GM21528 (cell line): ENCODE results near the gene COQ7.

Experiments
- ATAC-seq: cut with Tn5 transposase; IDR thresholded peaks from one replicate; pipeline ENCODE4 v1.9.1; 2021; ENCODE audit warnings: mild to moderate bottlenecking, moderate library complexity; ENCODE audit not compliant: unreplicated experiment, low FRiP score

Gene COQ7

DNA sequence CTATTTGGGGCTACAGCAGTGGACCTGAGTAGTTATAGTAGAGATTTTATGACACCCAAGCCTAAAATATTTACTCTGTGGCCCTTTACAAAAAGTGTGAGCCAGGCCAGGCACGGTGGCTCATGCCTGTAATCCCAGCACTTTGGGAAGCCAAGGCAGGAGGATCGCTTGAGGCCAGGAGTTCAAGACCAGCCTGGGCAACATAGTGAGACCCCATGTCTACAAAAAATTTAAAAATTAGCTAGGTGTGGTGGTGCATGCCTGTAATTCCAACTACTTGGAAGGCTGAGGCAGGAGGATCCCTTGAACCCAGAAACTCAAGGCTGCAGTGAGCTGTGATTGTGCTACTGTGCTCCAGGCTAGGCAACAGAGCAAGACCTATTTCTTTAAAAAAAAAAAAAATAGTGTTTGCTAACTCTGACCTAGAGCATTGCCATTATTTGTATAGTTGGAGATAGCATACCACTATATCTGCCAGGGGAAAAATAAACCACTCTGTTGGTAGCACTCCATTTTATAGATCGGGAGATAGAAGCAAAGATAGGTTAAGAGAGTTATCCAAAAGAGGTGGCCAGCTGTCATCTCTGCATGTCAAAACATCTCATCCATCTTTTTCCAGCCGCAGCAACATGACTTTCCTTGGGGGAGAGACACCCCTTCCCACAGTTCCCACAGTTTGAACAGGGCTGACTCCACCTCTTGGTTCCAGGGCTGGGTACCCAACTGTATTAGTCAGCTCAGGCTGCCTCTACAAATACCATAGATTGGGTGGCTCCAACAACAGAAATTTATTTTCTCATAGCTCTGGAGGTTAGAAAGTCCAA is 43.3 kb downstream of the COQ7 start:
- ATAC-seq: no peak

DNA sequence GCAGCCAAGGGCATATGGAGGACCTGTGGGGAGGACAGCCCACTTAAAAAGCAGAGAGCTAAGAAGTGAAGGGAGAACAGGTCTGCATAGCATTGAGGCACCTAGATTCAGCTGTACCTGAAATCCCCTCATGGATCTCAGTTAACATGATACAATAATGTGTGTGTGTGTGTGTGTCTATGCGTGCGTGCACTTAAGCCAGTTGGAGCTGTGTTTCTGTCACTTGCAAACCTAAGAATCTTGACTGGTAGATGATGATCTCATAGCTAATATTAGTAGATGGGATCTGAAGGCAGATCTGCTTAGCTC is 44.6 kb downstream of the COQ7 start:
- no peak for ATAC-seq

DNA sequence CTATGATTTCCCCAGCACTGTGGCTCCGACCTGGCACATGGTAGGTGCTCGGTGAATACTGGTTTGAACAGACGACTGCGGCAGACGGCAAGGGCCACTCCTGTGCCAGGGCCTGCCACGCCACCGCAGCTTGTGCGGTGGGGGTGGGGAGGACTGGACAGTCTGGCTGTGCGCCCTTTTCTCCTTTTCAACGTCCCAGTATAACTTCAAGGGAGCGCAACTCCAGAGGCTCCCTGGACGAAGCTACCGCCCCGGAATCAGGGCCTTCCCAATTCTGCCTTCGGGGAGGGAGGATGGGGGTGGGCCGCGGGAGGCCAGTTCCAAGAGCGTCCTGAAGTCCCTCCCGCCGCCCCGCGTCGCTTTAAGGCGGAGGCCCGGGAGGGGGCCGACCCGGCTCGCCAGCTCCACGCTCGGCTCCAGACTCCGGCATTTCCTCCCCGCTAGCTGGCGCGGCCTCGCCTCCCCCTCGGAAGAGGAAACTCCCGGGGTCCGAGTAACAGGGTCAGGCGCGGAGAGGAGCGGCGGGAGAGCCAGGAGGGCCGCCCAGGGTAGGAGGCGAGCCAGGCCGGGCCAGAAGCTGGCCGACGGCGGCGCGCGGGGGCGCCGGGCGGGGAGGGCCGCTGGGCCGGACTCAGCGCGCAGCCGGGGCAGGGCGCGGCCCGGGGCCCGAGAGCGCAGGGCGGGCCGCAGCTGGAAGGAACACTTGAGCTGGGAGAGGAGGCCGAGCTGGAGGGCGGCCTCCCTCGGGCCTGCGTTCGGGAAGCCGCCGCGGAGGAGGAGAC is 46.4 kb downstream of the COQ7 start, which contains the start of gene ITPRIPL2:
Gene ITPRIPL2, plus strand, starts transcription at position 388 of the 782 bp plus-strand sequence. CDS start 498 bp downstream, outside the sequence.
- ATAC-seq: no peak

DNA sequence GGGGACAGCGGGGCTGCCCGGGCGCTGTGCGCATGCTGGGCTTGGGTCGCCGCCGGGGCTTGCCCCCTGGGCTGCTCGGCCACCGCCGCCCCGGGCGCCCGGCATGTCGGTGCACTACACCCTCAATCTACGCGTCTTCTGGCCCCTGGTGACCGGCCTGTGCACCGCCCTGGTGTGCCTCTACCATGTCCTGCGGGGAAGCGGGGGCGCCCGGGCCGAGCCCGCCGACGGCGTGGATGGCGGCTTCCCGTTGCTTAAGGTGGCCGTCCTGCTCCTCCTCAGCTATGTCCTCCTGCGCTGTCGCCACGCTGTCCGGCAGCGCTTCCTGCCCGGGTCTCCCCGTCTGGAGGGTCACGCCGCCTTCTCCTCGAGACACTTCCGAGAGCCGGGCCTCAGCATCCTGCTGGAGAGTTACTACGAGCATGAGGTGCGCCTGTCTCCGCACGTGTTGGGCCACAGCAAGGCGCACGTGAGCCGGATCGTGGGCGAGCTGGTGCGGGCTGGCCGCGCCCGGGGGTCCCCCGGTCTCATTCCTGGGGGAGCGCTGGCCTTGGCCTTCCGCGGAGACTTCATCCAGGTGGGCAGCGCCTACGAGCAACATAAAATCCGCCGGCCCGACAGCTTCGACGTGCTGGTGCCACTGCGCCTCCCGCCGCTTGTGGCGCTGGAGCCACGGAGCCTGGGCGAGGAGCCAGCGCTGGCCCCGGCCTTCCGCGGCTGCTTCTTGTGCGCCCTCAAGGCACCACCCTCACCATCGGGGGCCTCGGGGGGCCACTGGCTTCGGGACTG is 47.1 kb downstream of the COQ7 start:
- ATAC-seq: no peak

DNA sequence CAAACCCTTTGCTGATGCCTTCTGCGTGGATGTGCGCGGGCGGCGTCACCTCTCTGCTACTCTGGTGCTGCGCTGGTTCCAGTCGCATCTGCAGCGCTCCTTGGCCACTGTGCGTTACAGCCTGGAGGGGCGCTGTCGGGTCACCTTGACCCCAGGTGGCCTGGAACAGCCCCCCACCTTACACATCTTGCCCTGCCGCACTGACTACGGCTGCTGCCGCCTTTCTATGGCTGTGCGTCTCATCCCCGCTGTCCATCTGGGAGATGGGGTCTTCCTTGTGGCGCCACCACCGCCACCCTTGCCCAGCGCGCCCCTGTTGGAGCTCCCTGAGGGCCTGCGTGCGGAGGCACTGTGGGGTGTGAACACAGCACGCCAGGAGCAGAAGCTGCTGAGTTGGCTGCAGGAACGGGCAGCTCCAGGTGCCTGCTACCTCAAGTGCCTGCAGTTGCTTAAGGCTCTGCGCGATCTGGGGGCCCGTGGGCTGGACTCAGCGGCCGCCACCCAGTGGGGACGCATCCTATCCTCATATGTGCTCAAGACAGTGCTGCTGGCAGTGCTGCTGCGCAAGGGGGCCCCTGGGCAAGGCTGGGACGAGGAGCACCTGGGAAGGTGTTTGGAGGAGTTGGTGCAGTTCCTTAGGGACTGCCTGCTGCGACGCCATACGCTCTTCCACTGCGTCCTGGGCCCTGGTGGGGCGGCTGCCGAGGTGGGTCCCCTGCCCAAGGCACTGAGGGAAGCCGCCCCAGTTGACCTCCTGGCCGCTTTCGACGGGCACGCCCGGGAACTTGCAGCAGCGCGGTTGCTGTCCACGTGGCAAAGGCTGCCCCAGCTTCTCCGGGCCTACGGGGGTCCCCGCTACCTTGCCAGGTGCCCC is 48.0 kb downstream of the COQ7 start:
- ATAC-seq: no peak

DNA sequence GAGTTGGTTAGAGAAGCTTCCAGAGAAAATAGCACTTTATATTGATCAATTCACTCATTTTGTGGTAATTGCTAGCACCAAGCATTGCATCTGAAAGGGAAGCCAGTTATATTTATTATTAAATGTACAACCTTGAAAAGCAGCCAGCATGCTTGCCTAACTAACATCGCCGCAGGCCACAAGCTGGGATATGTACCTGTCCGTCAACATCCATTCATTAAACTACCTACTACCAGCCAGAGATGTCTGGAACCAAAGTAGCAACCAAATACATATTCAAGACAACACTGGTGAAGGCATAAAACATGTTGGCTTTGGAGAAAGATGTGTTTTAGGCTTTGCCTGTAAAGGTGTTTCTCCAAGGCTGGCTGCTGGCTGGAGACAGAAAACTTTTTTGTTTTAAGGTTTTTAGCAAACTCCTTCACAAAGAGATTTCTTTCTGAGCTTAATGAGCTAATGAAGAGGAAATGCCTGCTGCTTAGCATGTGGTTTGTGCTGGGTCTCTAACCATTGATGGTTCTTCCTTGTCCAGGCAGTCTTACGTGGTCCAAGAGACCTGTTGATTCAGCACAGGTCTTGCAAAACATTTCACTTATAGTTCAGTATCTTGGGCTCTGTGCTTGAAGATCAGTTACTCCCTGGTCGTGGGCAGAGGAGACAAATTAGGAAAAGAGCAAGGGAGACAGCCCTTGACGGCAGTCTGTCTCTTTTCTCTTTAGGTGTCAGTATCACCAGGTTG is 49.5 kb downstream of the COQ7 start:
- no peak for ATAC-seq

DNA sequence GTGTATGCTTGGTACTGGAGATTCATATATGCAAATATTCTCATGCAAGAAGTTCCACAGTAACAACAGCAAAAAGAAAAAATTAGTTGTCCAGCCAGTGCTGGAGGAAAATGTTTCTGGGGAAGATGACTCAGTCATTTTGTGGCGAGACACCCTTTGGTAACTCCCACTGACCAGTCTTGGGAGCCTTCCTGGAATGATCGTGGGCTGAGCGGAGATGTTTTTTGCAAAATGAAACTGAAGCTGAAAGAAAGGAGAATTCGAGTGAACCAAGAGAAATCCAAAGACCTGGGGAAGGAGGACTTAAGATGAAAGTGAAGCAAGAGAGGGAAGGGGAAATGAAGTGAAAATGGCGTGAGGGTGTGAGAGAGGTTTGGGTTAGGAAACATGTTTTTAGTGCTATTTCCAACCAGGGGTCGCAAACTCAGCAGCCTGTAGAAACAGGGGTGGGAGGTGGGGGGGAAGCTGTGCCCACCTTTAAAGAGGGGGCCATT is 51.6 kb downstream of the COQ7 start:
- ATAC-seq: no peak

DNA sequence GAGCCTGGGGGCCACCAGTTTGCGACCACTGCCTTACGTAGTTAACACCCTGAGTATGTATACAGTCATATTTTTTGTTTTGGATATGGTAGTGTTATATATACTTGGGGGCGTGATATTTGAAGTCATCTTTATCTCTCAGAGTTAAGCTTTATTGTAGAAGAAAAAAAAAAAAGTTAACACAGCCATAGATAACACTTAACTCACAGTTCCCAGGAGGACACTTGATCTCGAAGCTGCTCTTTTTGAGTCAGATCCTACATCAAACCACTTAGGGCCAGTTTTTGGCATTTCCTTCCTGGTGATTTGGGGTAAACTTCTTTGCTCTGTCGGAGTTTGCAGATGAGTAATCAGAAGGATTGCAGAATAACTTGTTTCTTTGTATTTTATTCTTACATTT is 52.1 kb downstream of the COQ7 start:
- no peak for ATAC-seq

DNA sequence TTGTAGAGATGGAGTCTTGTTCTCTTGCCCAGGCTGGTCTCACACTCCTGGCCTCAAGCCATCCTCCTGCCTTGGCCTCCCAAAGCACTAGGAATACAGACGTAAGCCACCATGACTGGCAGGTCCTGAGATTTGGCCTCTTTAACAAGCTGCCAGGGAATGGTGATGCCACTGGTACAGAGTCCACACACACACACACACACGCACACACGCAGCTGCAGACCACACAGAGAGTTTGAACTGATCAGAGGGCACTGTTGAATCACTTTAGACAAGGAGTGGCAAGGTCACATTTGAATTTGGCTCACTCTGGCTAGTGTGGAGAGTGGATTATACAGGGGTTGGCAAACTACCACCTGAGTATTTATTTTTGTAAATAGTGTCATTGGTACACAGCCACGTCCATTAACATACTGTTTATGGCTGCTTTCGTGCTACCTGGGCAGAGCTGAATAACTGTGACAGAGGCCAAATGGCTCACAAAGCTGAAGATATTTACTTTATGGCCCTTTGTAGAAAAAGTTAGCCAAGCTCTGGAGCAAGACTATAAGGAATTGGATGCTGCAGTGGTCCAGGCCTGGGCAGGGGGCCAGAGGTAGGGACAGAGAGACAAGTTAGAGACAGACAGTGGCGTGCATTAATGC is 56.2 kb downstream of the COQ7 start:
- ATAC-seq: no peak

DNA sequence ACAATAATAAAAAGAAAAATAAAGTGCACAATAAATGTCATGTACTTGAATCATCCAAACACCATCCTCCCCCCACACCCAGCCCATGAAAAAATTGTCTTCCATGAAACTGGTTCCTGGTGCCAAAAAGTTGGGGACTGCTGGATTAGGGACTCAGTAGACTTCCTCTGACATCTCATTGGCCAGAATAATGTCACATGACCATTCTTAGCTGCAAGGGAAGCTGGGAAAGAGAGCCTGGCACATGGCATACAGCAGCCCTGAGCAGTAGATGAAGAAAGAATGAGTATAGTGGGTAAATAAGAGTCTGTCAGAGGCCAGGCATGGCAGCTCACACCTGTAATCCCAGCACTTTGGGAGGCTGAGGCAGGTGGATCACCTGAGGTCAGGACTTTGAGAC is 58.9 kb downstream of the COQ7 start:
- no peak for ATAC-seq

DNA sequence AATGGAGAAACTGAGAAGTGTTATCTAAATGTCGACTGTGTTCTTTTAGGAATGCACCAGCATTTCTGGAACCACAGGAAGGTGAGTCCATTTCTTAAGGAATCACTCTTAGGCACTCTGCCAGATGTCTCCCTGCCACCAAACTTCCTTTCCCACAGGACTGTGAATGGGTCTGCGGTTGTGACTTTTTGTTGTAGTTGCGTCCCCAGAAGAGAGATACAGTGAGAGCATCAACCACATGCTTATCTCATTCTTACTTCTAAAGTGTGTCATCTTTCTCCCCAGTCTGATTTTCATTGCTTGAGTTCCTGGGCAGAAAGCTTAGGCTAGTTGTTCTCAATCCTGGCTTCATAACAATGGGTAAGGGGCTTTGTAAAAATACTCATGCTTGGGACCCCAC is 59.8 kb downstream of the COQ7 start:
- no peak for ATAC-seq

DNA sequence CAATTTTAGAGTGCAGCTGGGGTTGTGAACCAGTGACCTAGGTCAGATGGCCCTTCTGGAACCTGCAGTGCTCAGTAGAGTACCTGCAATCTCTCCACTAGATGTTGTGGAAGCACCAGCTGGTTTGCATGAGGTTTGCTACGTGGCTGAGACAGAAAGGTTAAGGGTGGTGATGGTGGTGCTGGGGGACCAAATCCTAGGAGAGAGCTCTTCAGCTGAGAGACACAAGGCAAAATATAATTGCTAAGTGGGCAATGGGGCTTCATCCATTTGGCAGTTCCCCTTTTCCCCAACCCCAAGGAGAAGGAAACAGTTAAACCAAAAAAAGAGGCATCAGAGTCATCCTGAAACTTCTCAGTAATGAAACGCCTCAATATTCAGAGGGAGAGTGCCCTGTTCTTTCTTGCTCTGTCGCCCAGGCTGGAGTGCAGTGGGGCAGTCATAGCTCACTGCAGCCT is 60.3 kb downstream of the COQ7 start:
- ATAC-seq: peak; percentile 65

DNA sequence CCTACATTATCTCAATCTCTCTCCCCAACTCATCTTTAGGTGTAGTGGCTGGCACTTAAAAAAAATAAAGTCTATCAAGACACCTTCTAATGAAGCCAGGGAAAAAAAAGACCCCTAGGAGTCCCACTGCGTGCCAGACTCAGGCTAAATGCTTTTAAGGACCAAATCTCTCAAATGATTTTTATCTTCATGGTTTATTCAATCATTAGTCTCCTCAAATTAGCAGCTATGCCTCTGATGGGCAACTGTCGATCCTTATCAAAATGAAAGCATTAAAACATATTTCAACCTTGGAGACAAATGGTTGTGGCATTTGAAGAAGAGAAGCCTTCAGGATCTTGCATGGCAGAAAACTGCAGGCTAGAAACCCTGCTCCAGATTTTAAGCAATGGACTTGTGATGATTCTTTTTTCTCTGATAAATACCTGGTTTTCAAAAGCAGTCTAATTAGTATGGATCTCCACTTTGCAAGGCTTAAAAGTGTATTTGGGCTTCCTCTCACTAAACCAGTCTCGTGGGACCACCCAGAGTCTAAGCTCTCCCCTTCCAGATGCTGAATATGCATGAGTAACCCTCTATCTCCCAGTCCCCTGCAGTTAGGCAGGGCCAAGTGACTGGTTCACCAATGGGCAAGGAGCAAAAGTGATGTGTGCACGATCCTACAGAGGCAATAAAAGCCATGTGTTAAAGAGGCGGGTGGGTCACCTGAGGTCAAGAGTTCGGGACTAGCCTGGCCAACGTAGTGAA is 61.2 kb downstream of the COQ7 start:
- ATAC-seq: no peak
